GM18499 (cell line): ENCODE data around the gene NEK5.
"Not testable (repeated sequence)": the region's sequence is repeated elsewhere in the genome, so short reads cannot be mapped to it uniquely, and the experiment has no call there.

ENCODE experiments used
- ATAC-seq: cut with Tn5 transposase; IDR thresholded peaks from one replicate; pipeline ENCODE4 v1.9.1; 2021; ENCODE audit warnings: moderate number of reproducible peaks; ENCODE audit not compliant: insufficient read depth, unreplicated experiment

NEK5 gene

DNA sequence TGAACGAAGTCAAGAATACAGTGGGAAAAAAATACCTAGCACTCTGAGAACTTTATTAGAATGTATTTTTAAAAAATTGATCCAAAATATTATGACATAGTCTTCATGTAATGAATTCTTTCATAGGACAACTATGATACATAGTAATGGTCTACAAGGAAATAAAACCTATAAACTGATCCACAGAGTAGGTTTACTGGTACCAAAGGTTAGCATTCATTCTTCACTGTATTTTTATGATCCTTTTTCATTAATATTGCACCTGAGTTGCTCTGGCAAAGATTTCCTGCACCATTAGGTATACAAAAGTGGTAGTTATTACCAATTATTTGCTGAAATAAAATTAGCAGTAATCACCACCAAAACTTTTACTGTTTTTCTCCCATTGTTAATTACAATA is 26.3 kb upstream of the NEK5 start:
- ATAC-seq, result no peak

- no peak for ATAC-seq
These were observed 18.4 kb upstream of the NEK5 start for GRCh38 chr13:52147225-52147624.

- ATAC-seq, result no peak
These were observed 12.4 kb upstream of the NEK5 start for GRCh38 chr13:52141299-52141698.

DNA sequence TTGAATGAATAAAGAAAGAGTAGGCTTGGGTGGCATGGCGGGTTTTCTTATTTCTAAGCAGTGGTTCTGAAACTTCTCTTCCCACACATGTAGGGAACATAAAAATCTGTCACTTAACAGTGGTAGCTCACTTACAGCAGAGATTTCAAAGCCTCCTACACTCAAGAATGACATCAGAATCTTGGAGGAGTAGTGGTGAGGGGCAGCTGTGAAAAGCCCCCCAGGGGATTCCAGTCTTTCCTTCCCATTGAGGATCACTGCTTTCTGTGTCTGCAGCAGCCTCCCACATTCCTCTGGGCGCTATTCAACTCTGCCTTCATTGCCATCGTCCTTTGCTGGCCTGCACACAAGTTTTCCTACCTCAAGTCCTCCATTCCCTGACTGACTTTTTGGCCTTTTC is 8.6 kb upstream of the NEK5 start:
- ATAC-seq, result no peak

DNA sequence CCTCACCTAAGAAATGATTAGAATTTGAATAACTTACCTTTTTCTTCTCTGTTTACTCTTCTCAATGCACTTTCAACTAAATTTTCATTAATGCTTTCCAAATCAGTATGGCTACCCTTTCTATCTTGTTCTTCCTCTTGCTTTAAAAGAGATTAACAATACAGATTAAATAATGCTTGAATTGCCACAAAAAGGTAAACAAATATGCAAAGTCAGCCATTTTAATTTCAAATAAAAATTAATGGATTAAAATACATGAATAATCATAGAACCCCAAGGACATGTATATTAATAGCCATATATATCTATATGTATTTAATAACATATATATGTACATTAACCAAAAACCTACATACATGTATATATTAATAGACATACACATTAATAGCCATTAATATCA is 7.9 kb upstream of the NEK5 start:
- no peak for ATAC-seq

DNA sequence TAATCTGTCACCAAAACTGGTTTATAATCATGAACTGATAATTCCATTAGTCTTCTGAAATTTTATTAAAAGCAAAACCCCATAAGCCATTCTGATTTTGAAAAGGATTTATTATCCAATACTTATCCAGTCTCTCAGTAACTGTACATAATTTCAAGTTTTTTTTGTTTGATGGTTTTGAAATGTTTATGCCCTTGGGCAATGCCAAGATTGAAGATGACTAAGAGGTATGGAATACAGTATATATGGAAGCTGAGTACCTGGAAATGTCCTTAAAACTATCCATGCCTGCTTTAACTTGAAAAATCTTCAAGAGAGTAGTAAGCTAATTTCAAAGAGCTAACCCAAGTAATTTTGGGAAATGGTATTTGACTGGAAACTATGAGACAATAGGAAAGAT is 1.8 kb upstream of the NEK5 start:
- no peak for ATAC-seq

GRCh38 chr13:52127783-52128702 is 830 bp downstream of the NEK5 start:
- ATAC-seq, result no peak

- ATAC-seq, result no peak
These were observed 1.5 kb downstream of the NEK5 start for GRCh38 chr13:52127378-52127777.

DNA sequence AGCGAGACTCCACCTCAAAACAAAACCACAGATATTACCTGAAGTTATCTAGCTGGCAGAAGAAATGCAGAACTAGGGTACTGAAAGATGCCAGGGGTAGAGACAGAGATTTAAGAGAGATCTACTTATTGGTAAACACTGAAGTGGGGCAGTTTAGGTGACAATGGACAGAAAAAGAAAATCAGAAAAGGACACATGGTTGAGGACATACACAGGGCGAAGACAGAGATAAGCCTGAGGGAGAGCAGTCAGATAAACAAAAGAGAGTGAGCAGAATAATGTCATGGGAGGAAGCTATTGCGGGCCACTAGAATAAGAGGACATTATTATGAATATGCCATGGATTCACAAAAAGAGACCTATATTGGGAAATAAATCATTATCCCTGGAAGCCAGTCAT is 3.3 kb downstream of the NEK5 start:
- ATAC-seq, result no peak

DNA sequence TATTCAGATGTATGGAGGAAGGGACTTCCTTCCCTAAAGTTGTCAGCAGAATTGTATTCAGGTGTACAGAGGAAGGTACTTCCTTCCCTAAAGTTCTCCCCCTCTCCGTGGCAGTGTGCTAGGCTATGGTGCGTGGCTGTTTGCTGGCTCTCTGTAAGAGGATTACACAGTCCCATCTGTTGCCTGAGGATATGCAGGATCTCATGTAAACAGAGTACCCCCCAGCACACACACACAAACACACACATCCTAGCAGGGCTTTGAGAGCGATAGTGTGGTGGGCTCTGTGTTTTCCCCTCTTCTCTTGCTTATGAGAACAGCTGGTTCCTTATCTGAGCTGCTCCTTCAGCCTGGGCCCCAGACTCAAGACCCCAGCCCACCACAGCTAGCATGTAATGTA is 10.3 kb downstream of the NEK5 start:
- ATAC-seq, result no peak

DNA sequence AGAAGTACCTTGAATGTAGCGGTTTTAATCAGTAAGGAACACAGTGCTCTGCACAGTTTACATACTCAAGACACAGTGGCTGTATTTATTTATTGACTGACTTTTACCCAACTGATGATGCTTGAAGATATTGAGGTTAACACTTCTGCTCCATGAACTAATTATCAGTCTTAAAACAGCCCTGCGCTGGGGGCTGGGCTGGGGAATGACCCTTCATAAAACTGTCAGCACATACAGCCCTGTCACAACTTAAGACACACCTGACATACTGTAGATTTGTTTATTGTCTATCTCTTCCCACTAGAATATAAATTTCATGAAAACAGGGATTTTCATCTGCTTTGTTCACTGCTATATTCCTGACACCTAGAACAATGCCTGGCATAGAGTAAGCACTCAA is 10.8 kb downstream of the NEK5 start:
- no peak for ATAC-seq

GRCh38 chr13:52112591-52112990 is 16.3 kb downstream of the NEK5 start:
- no peak for ATAC-seq

DNA sequence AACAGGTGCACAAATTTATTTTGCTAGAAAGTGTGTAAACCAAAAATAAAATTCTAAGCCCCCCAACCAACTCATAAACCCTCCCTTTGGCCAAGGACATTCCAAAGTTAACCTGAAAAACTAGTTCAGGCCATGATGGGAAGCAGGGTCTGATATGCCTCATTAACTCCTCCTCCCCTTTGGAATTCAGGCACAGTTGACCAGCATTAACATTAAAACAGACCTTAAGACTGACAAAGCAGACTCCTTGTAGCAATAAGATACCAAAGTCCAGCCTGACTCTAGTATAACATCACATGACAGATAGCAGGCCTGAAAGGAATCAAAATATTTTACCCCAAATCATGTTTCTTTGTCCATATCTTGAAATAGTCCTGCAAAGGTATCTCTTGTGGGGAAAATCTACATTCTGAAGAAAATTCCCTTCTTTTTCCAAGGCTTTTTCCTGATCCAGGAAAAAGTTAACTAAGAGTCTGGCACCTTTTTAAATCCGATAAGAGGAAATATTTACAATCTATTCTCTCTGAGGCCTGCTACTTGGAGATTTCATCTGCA is 19.7 kb downstream of the NEK5 start:
- ATAC-seq, result no peak

GRCh38 chr13:52105841-52106240 is 23.0 kb downstream of the NEK5 start:
- ATAC-seq, result no peak

GRCh38 chr13:52104624-52105023 is 24.2 kb downstream of the NEK5 start:
- ATAC-seq, result no peak

DNA sequence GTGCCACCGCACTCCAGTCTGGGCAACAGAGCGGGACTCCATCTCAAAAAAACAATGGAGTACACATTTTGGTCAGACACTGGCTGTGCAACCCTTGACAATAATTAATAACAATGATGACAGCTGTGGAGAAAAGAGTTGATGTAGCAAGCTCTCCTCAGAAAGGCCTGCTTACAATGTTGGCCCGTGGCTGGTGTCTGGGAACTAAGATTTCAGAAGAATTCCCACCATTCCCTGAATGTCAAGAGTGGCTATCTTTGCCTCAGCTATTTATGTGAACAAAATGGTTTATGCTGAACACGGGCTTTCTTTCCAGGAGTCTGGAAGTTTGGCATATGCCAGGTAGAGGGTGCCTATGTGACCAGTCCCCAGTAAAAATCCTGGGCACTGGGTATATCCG is 25.5 kb downstream of the NEK5 start:
- no peak for ATAC-seq

GRCh38 chr13:52102423-52102822 is 26.4 kb downstream of the NEK5 start:
- not testable (repeated sequence) for ATAC-seq

GRCh38 chr13:52097197-52097596 is 31.7 kb downstream of the NEK5 start:
- no peak for ATAC-seq

DNA sequence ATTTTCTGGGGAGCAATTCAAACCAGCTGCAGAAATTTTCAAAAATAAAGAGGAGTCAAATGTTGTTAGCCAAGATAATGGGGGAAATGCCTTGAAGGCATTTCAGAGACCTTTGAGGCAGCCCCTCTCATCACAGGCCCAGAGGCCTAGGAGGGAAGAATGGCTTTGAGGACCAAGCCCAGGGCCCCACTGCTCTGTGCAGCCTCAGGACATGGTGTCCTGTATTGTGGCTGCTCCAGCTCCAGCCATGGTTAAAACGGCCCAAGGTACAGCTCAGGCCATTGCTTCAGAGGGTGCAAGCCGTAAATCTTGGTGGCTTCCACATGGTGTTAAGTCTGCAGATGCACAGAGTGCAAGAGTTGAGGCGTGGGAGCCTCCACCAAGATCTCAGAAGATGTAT is 32.1 kb downstream of the NEK5 start:
- no peak for ATAC-seq

DNA sequence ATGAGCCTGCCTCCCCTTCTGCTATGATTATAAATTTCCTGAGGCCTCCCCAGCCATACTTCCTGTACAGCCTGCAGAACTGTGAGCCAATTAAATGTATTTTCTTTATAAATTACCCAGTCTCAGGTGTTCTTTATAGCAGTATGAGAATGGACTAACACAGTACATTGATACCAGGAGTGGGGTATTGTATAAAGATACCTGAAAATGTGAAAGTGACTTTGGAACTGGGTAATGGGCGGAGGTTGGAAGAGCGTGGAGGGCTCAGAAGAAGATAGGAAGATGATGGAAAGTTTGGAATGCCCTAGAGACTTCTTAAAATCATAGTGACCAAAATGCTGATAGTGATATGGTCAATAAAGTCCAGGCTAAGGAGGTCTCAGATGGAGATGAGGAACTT is 32.8 kb downstream of the NEK5 start:
- ATAC-seq, result no peak

GRCh38 chr13:52092087-52092486 is 36.8 kb downstream of the NEK5 start:
- no peak for ATAC-seq

GRCh38 chr13:52091473-52091872 is 37.4 kb downstream of the NEK5 start:
- no peak for ATAC-seq
